GM06990 (cell line): ENCODE results near the gene SECISBP2.
"Not testable (repeated sequence)": the region's sequence is repeated elsewhere in the genome, so short reads cannot be mapped to it uniquely, and the experiment has no call there.

ENCODE experiments used
- DNase-seq: peaks from one replicate; pipeline ENCODE4 v3.0.0-alpha.2; 2011; ENCODE audit not compliant: insufficient read length; ENCODE audit errors: extremely low read depth
- H3K27me3 ChIP-seq: replicated peaks from 2 replicates; pipeline ENCODE4 v1.6.0; 2011; ENCODE audit warnings: low read length; ENCODE audit not compliant: control insufficient read depth, insufficient read depth
- H3K36me3 ChIP-seq: 2 replicates; pipeline ENCODE4 v1.5.1; 2011; ENCODE audit warnings: low read length; ENCODE audit not compliant: control insufficient read depth, insufficient read depth
- H3K4me3 ChIP-seq: replicated peaks from 2 replicates; pipeline ENCODE4 v1.5.1; 2011; ENCODE audit warnings: low read depth, mild to moderate bottlenecking, control low read depth, low read length
- TF ChIP-seq, protein P1 (sequence below): IDR thresholded peaks from 2 replicates; pipeline ENCODE4 v1.5.1; 2011; ENCODE audit warnings: low read length, control low read depth, mild to moderate bottlenecking, inconsistent platforms; ENCODE audit not compliant: insufficient read depth, poor library complexity, severe bottlenecking

SECISBP2 gene

DNA sequence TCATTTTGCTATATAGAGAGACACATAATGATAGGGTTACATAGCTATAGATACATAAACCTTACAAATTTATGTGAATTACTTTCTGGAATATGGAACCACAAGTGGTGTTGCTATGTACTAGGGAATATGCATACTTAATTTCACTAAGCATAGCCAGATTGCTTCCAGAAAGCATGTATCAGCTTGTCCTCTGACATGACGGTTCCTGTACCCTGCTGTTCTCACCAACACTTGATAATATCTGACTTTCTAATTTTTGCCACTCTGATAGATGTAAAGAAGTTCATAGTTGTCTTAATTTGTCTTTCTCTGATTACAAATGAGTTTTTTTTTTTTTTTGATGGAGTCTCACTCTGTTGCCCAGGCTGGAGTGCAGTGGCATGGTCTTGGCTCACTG is 25.3 kb upstream of the SECISBP2 start:
- Histone ChIP-seq H3K4me3 (no peak overlapping the region), H3K36me3 (no peaks in the 10 kb centered on the region), H3K27me3 (no peaks in the 10 kb centered on the region)
- no peak for DNase-seq
- TF ChIP-seq, protein P1, sequence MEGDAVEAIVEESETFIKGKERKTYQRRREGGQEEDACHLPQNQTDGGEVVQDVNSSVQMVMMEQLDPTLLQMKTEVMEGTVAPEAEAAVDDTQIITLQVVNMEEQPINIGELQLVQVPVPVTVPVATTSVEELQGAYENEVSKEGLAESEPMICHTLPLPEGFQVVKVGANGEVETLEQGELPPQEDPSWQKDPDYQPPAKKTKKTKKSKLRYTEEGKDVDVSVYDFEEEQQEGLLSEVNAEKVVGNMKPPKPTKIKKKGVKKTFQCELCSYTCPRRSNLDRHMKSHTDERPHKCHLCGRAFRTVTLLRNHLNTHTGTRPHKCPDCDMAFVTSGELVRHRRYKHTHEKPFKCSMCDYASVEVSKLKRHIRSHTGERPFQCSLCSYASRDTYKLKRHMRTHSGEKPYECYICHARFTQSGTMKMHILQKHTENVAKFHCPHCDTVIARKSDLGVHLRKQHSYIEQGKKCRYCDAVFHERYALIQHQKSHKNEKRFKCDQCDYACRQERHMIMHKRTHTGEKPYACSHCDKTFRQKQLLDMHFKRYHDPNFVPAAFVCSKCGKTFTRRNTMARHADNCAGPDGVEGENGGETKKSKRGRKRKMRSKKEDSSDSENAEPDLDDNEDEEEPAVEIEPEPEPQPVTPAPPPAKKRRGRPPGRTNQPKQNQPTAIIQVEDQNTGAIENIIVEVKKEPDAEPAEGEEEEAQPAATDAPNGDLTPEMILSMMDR: no peak

GRCh38 chr9:89295400-89295799 is 22.9 kb upstream of the SECISBP2 start:
- no peaks in the 10 kb centered on the region for H3K27me3 ChIP-seq
- H3K36me3 ChIP-seq: no peaks in the 10 kb centered on the region
- TF ChIP-seq, protein P1: no peak
- no peak for DNase-seq
- H3K4me3 ChIP-seq: no peak overlapping the region

- H3K4me3 ChIP-seq, H3K36me3 ChIP-seq, DNase-seq, H3K27me3 ChIP-seq: not testable (repeated sequence)
These were observed 16.3 kb upstream of the SECISBP2 start for GRCh38 chr9:89301996-89302395.

GRCh38 chr9:89304020-89304833 is 14.1 kb upstream of the SECISBP2 start:
- TF ChIP-seq, protein P1: no peak
- DNase-seq: no peak
- H3K4me3 ChIP-seq: no peak overlapping the region
- H3K27me3 ChIP-seq: no peaks in the 10 kb centered on the region
- no peaks in the 10 kb centered on the region for H3K36me3 ChIP-seq

GRCh38 chr9:89304834-89305188 is 13.5 kb upstream of the SECISBP2 start:
- H3K27me3 ChIP-seq: no peaks in the 10 kb centered on the region
- peak; percentile 20 for DNase-seq
- H3K36me3 ChIP-seq: no peaks in the 10 kb centered on the region
- TF ChIP-seq, protein P1: no peak
- H3K4me3 ChIP-seq: no peak overlapping the region

- DNase-seq: no peak
- TF ChIP-seq, protein P1: no peak
- no peak overlapping the region for H3K4me3 ChIP-seq
These were observed 12.4 kb upstream of the SECISBP2 start for GRCh38 chr9:89305868-89306267.

More at GRCh38 chr9:89305868-89306267, 12.4 kb upstream of the SECISBP2 start:
- Histone ChIP-seq H3K36me3 (no peaks in the 10 kb centered on the region), H3K27me3 (no peaks in the 10 kb centered on the region)
